Measurements from ENCODE around the gene ARHGAP23.
A peak's percentile ranks its signal among the peaks of the same experiment; 100 is the strongest.
"Not testable (repeated sequence)": the region's sequence is repeated elsewhere in the genome, so short reads cannot be mapped to it uniquely, and the experiment has no call there.

The ARHGAP23 gene

GRCh38 chr17:38421171-38421841 is 7.0 kb upstream of the ARHGAP23 start:
- DNase-seq, result no peak

DNA sequence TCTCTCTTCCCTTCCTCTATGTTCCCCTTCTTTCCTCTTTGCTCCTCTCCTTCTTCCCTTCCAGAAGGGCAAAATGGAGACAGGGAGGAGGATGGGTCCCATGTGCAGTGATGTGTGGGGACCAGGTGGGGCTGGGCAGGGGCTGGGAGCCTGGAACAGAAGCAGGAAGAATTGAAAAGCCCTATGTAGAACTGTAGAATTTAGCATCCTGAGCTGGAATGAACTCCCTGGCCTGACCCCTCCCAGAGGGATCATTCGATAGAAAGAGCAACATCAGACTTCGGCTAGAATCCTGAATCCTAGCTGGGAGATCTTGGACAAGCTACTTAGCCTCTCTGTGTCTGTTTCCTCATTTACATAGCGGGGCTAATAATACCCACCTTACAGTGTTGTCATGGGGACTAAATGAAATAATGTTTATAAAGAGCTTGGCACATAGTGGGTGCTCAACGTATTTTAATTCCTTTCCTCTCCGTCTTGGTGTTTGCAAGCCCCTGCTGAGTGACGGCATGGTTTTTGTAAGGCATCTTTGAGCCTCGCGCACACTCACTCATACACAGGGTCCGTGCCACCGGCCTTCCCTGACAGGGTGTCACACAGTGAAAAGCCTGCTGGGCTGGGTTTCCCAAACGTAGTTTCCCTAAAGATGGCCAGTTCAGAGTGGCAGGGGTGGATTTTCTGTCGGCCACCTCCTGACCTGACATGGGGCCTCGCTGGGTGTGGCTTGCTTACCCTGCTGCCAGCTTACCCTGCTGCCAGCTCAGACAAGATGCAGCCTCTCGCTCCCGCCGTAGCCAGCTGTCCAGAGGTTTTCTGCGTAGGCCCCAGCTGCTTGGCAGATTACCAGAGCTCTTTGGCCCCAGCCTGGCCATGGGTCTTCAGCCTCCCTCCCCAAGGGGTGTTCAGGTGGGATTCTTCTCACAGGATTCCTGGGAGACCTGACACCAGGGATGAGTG is 6.1 kb upstream of the ARHGAP23 start:
- no peak for DNase-seq

DNA sequence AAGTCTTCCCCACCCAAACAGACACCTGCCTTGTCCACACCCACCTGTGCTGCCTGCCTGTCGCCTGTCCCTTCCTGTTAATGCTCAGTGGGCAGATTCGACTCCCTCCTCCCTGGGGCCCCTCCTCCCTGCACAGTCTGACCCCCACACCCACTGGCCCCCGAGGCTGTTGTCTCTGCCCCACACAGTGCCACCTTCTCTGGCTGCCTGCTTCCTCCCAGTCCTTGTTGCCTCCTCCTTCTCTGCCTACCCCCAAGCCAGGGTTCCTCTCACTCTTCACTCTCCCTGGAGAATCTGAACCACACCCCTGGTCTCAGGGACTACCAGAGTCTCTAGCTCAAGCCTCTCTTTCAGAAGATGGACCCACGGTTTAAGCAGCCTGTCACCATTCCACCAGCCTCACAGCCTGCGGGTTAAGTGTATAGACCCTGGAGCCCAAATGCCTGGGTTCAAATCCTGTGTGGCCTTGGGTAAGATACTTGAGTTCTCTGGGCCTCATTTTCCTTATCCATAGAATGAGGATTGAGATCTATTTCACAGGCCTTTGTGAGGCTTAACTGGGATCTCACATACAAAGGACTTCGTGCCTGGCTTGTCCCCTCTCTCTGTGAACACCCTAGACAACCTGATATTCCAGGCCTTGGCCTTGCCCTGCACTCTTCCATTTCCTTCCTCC is 3.8 kb upstream of the ARHGAP23 start:
- no peak for DNase-seq

DNA sequence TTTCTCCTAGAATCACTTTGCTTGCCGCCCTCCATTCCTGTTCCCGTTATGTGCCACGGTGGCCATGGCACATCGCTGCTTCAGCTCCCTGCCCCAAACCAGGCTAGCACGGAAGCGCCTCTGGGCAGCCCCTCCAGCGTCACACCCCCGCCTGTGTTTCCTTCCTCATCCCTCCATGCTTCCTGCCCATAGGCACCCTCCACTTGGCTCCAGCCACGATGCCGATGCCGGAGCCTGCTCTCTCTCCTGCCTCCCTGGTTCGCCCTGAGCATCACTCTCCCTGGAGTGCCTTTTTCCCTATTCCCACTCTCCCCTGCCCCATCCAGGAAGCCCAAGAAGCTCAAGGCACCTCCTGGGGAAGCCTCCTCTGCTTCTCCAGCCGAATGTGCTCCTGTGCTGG is 3.2 kb upstream of the ARHGAP23 start:
- DNase-seq, result no peak

- DNase-seq, result no peak
These were observed 2.5 kb upstream of the ARHGAP23 start for GRCh38 chr17:38425744-38426143.

GRCh38 chr17:38426441-38426840 is 1.8 kb upstream of the ARHGAP23 start:
- DNase-seq, result no peak

DNA sequence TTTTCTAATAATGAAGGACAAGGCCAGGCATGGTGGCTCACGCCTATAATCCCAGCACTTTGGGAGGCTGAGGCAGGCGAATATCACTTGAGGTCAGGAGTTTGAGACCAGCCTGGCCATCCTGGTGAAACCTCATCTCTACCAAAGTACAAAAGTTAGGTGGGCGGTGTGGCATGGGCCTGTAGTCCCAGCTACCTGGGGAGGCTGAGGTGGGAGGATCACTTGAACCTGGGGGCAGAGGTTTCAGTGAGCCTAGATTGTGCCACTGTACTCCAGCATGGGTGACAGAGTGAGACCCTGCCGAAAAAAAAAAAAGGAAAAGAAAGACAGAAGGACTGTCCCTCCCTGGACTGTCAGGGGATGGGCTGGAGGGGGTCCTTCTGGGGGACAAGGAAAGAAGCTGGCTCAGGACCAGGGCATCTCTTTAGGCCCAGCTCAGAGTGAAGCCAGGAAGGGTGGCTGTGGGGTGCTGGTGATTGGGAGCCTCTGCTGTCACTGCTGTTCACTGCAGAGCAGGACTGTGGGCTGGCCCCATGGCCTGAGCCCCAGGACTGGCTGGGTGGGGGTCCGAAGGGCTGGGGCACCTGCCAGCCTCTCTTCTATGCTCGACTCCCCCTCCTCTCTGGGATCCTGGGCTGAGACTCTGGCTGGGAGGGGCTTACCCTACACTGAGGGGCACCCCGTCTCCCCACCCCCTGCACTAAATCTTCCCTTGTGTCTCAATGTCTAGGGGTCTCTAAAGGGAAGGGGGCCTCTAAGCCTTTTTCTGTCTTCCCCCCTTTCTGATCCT is 909 bp upstream of the ARHGAP23 start:
- DNase-seq, result no peak

DNA sequence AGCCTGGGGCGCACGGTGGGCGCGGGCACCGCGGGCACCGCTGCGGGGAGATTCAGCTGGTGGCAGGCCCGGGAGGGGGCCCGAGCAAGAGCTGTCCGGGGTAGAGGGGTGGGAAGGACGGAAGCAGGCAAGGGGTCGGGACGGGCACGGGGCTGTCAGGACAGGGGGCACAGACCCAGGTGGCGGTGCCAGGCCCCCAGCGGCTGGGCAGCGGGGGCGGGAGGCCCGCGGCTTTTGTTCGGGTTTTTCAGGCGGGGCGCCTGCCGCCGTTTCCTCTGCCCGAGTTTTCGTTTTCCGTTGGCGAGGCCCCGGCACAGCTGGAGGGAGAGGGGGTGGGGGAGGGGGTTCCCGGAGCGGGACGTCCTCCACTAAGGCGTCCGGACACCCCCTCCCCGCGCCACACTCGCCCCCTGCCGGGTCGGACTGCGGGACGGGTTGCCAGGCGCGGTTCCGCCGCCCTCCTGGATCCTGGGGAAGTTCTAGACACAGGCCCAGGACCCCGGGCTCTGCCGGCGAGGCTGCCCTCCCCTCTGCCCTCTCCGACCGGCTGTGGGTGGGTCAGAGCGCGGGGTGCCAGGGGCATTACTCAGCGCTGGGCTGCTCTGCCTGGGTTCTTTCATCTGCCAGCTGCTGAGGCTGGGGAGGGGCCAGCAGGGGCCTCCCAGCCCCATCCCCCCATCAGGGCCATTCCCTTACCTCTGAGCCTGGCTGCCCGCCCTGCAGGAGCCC is 543 bp downstream of the ARHGAP23 start:
- peak in 1 of 2 donors; percentile 21 for DNase-seq

DNA sequence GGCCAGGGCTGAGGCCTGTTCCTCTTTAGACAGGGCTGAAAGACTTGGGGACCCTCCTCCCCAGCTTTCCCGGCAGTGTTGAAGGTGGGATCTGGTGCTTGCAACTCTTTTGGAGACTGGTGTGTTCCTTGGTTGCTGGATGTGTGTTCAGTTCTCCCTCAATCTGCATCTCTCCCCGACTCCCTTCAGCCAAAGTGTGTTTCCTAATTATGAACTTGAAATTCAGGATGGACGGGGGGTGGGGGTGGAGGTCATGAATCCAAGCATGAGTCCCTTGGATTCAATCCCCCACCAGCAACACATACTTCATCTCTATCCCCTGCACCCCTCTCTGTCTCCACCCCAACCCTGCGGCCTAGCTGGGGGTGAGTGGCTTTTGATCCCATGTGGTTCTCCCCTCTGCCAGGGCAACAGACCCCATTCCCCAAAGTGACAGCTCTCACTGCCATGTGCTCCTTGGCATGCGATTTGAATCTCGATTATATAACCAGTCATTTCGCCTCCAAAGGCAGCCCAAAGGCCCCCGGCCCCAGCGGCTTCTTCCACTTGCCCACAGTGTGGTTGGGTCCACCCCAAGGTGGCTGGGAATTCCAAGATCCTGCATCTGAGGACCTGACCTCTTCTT is 1.3 kb downstream of the ARHGAP23 start:
- DNase-seq, result no peak

GRCh38 chr17:38430316-38430715 is 2.1 kb downstream of the ARHGAP23 start:
- no peak for DNase-seq

- DNase-seq, result no peak
These were observed 2.6 kb downstream of the ARHGAP23 start for GRCh38 chr17:38430822-38431221.

- DNase-seq, result no peak
These were observed 3.3 kb downstream of the ARHGAP23 start for GRCh38 chr17:38431346-38432145.

DNA sequence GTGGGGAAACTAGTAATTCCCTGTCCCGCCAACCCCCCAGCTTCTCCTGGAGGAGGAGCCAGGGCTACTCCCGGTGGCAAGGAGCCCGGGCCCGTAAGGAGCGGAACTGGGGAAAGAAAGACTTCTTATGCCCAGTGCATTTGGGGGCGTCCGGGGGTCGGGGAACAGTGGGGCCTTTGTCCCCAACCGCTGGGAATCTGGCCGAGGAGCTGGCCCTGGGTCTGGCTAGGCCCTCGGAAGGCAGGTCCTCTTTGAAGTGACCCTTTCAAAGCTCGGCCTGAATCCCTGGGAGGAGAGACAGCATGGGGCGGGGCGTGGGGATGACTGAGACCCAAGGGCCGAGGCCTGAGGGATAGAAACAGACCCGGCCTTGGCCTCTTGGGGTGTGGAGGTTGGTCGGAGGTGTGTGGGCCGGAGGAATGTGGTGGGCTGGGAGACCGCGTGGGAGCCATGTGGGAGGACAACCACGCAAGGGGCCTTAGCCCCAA is 6.0 kb downstream of the ARHGAP23 start:
- no peak for DNase-seq

DNA sequence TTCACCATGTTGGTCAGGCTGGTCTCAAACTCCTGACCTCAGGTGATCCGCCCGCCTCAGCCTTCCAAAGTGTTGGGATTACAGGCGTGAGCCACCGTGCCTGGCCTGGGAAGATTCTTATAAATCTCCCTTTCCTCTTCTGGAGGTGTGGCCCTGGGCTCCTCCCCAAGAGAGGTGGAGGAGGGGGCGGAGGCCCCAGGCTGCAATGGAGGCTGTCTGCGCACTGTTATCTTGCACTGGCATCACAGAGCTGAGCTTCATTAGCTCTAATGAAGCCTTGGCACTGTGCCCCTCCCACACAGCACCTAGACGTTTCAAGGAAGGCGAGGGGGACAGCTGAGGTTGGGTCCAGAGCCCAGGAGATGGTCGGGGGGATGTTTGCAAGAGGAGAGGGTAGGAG is 7.5 kb downstream of the ARHGAP23 start:
- no peak for DNase-seq

GRCh38 chr17:38436386-38436785 is 8.1 kb downstream of the ARHGAP23 start:
- DNase-seq, result no peak

GRCh38 chr17:38437313-38437712 is 9.0 kb downstream of the ARHGAP23 start:
- DNase-seq, result not testable (repeated sequence)

- no peak for DNase-seq
These were observed 11.2 kb downstream of the ARHGAP23 start for GRCh38 chr17:38439436-38439835.

DNA sequence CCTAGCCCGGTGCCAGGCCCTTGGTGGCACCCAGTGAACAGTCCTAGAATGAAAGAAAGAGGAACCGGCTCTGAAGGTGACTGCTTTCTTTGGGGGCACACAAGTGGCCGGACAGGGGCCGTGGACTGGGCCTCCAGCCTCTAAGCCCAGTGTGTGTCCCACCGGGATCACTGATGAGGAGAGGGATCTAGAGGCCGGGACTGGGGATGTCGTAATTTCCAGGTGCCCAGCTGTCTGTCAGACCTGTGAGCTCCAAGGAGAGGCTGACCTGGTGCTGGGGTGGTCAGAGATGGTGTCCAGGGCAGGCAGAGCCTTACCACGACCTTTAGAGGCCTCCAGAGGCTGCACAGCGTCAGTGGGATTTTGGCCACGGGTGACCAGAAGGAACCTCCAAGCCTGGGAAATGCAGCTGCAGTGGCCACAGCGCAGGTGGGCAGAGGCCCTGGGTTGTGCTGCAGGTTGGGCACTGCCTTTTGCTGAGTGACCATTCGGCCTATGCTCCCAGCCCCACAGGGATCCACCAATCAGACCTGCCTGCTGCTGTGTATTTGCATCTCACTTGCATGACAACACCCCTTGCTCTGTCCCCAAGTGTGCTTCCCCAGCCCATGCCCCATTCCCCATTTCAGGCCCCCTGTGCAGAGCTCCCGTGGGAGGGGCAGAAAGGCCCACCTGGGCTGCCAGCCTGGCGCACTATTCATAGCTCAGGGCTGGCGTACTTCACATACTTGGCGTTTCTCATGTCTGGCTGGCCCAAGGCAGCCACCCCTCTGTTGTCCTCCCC is 12.5 kb downstream of the ARHGAP23 start:
- DNase-seq, result no peak

- no peak for DNase-seq
These were observed 13.3 kb downstream of the ARHGAP23 start for GRCh38 chr17:38441429-38442061.

Measured in CD4-positive, alpha-beta T cell treated with Interferon alpha-2 for 1 hour (primary cell).